GM12878 (cell line): ENCODE data around the gene S100A2. TPM values are rescaled to one million over a fixed set of nuclear protein-coding genes. Genes with fewer than 3 reads are reported as not detected.

Experiments
- ATAC-seq: fragments of 200-7000 bp; cut with Tn5 transposase; 3 replicates; pipeline ENCODE4 v1.9.1; 2020; ENCODE audit warnings: mild to moderate bottlenecking, moderate library complexity
- BruUV-seq: library from RNA; stranded (reverse); fragments of 400-500 nt; replicated peaks from 2 replicates; lab custom pipeline; 2021; lab: Mats Ljungman, UMichigan
- CTCF ChIA-PET: fragments of 300-600 bp; sonication (Branson Sonifier 250); formaldehyde crosslinking; extraction: SDS; loops from one replicate; lab custom pipeline; 2021; ENCODE audit warnings: inconsistent platforms; lab: Yijun Ruan, JAX
- POLR2A ChIA-PET: fragments of 350-600 bp; formaldehyde crosslinking; extraction: SDS; loops from one replicate; lab custom pipeline; 2021; ENCODE audit warnings: inconsistent platforms; lab: Charles Lee
- RAD21 ChIA-PET: fragments of 300-600 bp; sonication (Branson Sonifier 250); formaldehyde crosslinking; loops from one replicate; lab custom pipeline; 2023; ENCODE audit warnings: antibody characterized with exemption; ENCODE audit not compliant: unreplicated experiment; lab: Charles Lee
- SMC1A ChIA-PET: fragments of 300-600 bp; sonication (Branson Sonifier 250); formaldehyde crosslinking; loops from one replicate; lab custom pipeline; 2023; ENCODE audit not compliant: unreplicated experiment, uncharacterized antibody; lab: Charles Lee
- DNase-seq: peaks from one replicate; pipeline ENCODE4 v3.0.0-alpha.2; 2011; ENCODE audit warnings: low read depth, low spot score
- FAIRE-seq: peaks from 3 replicates; lab custom pipeline; 2011; peaks lifted over from hg19 to GRCh38; lab: Jason Lieb, UNC
- H2AFZ ChIP-seq: 2 replicates; pipeline ENCODE4 v1.6.0; 2011; ENCODE audit warnings: low read depth, low read length, control low read depth; ENCODE audit not compliant: control insufficient read depth
- H3K27ac ChIP-seq: 2 replicates; pipeline ENCODE4 v1.5.1; 2011; ENCODE audit warnings: control low read depth; ENCODE audit not compliant: control insufficient read depth, insufficient read depth
- H3K27me3 ChIP-seq, 2 experiments: replicated peaks in 1 of 2; 2 replicates each; pipeline versions ENCODE4 v1.6.0 to v1.6.1; 2011; ENCODE audit warnings: low read length in 1 of 2; ENCODE audit not compliant: control insufficient read depth in 2 of 2, insufficient read depth in 2 of 2
- H3K36me3 ChIP-seq, 2 experiments: 2 replicates each; pipeline ENCODE4 v1.5.1; 2011; ENCODE audit warnings: low read length in 1 of 2; ENCODE audit not compliant: control insufficient read depth in 2 of 2, insufficient read depth in 2 of 2
- H3K4me1 ChIP-seq: 2 replicates; pipeline ENCODE4 v1.6.1; 2011; ENCODE audit warnings: mild to moderate bottlenecking, low read length, moderate library complexity, mixed read lengths; ENCODE audit not compliant: control insufficient read depth, insufficient read depth
- H3K4me2 ChIP-seq: 2 replicates; pipeline ENCODE4 v1.6.0; 2011; ENCODE audit warnings: control low read depth; ENCODE audit not compliant: control insufficient read depth, insufficient read depth
- H3K4me3 ChIP-seq: fragments of 200-600 bp; sonication (generic); 2 replicates; pipeline ENCODE4 v1.5.1; 2016
- H3K79me2 ChIP-seq: 2 replicates; pipeline ENCODE4 v1.6.0; 2011; ENCODE audit warnings: low read length; ENCODE audit not compliant: control insufficient read depth, insufficient read depth
- H3K9ac ChIP-seq: 2 replicates; pipeline ENCODE4 v1.8.0; 2011; ENCODE audit warnings: low read length, control low read depth, mixed read lengths; ENCODE audit not compliant: control insufficient read depth, insufficient read depth
- H3K9me3 ChIP-seq: replicated peaks from 3 replicates; pipeline ENCODE4 v1.5.1; 2011; ENCODE audit warnings: mild to moderate bottlenecking, low read length; ENCODE audit not compliant: control insufficient read depth, insufficient read depth
- H4K20me1 ChIP-seq: 2 replicates; pipeline ENCODE4 v1.6.0; 2011; ENCODE audit not compliant: control insufficient read depth, insufficient read depth
- BRCA1 ChIP-seq: IDR thresholded peaks from 2 replicates; pipeline ENCODE4 v1.6.1; 2011; ENCODE audit warnings: low read depth, low read length, improper control_type of control experiment
- CEBPZ ChIP-seq: fragments of 150-350 bp; IDR thresholded peaks from 2 replicates; pipeline ENCODE4 v1.6.1; 2016; ENCODE audit warnings: low read depth, low read length
- E2F4 ChIP-seq: IDR thresholded peaks from 2 replicates; pipeline ENCODE4 v1.6.1; 2012; ENCODE audit warnings: low read depth, low read length, improper control_type of control experiment
- MYC ChIP-seq: IDR thresholded peaks from 2 replicates; pipeline ENCODE4 v1.6.1; 2011; ENCODE audit warnings: mild to moderate bottlenecking, low read length, moderate library complexity, inconsistent platforms; ENCODE audit not compliant: insufficient read depth, insufficient replicate concordance, insufficient read length, severe bottlenecking
- SMC3 ChIP-seq: IDR thresholded peaks from 2 replicates; pipeline ENCODE4 v1.6.1; 2011; ENCODE audit warnings: low read length, improper control_type of control experiment, borderline replicate concordance
- USF2 ChIP-seq: IDR thresholded peaks from 2 replicates; pipeline ENCODE4 v1.6.1; 2011; ENCODE audit warnings: low read depth, low read length, improper control_type of control experiment, borderline replicate concordance
- ZNF384 ChIP-seq: IDR thresholded peaks from 2 replicates; pipeline ENCODE4 v1.6.1; 2012; ENCODE audit warnings: low read depth, mild to moderate bottlenecking, low read length, improper control_type of control experiment, borderline replicate concordance
- WGBS: methylation state at CpG from one replicate; pipeline ENCODE4 v1.1.6; 2016; ENCODE audit warnings: low lambda C conversion rate; ENCODE audit not compliant: insufficient replicate concordance, insufficient coverage; ENCODE audit errors: missing lambda C conversion rate; 5-methylcytosine and 5-hydroxymethylcytosine counted together
- in situ Hi-C: fragments of 300-500 bp; cut with MboI; formaldehyde crosslinking; loops from 9 replicates; pipeline ENCODE4 v1.14.3; 2018; ENCODE audit warnings: mixed read lengths
- intact Hi-C: fragments of 100-400 bp; cut with micrococcal nuclease; formaldehyde crosslinking; loops from one replicate; pipeline ENCODE4 v1.14.2; 2022; ENCODE audit not compliant: unreplicated experiment
- polyA plus RNA-seq, 11 experiments: library from polyadenylated mRNA; depleted of rRNA in 4 of 11; unstranded in 6 of 11; stranded (reverse) in 5 of 11; fragments of >200 nt; fragmentation: Nextera tagmentation in 4 of 11; fragmentation: Illumina TruSeq in 1 of 11; extraction: Ambion mirVana in 4 of 11; extraction: Trizol in 1 of 11; gene quantifications; 1 replicate in 1 of 11; 2 replicates in 10 of 11; pipeline versions ENCODE4 v1.2.1 to v1.2.3, GENCODE V29; 2011 to 2016; ENCODE audit warnings: inconsistent platforms in 2 of 11, missing spikeins in 2 of 11, low read depth in 1 of 11
- total RNA-seq, 4 experiments: library from RNA; depleted of rRNA in 3 of 4; stranded (reverse); fragments of >200 nt in 3 of 4; fragmentation: Illumina TruSeq in 1 of 4; extraction: Trizol in 1 of 4; gene quantifications; 2 replicates each; pipeline versions ENCODE4 v1.2.1 to v1.2.3, GENCODE V29; 2013 to 2021

The S100A2 gene
- total and polyA plus RNA-seq, 10 of the 15 experiments (the other 5 are each of a cell fraction or from before 2014, with no cell fraction given), result 0.11 to 1.5 (median 0.59) TPM; not detected in 2

- TF ChIP-seq E2F4, result no peak
- no peak for TF ChIP-seq ZNF384
- TF ChIP-seq CEBPZ, result no peak
- TF ChIP-seq BRCA1, result no peak
- TF ChIP-seq USF2, result no peak
- TF ChIP-seq MYC, result no peak
- TF ChIP-seq SMC3, result no peak
- no peak overlapping the region for H3K4me3 ChIP-seq
These were observed 19.3 kb downstream of the S100A2 start for GRCh38 chr1:153546371-153546770.

More at GRCh38 chr1:153546371-153546770, 19.3 kb downstream of the S100A2 start:
- H3K79me2 ChIP-seq, result no peaks in the 10 kb centered on the region
- no peaks in the 10 kb centered on the region for H3K27me3 ChIP-seq
- no peak overlapping the region for H3K27ac ChIP-seq
- BruUV-seq, result no TSS peak
- no peak for FAIRE-seq
- ChIA-PET CTCF (interaction anchor here (0.6 to 4.3 kb wide), 6 partner anchors 12 to 85 kb away, joined by 3 to 46 read pairs (median 9); partner anchors contain the start of gene S100A6), POLR2A (interaction anchor here (0.8 to 4.1 kb wide), 4 partner anchors 9 to 19 kb away, joined by 6 to 34 read pairs (median 18); partner anchors contain the start of genes S100A2 and S100A6), SMC1A (interaction anchor here (0.7 to 3.4 kb wide), 7 partner anchors 10 to 204 kb away, joined by 3 to 18 read pairs (median 5); partner anchors contain the start of genes S100A2 and S100A6), RAD21 (interaction anchor here (3.5 kb wide), 1 partner anchor 12 kb away, joined by 38 read pairs; the partner anchor contains the start of gene S100A6)
- H3K36me3 ChIP-seq, result no peaks in the 10 kb centered on the region
- H3K4me2 ChIP-seq, result no peak overlapping the region
- intact Hi-C loops (no loop called here), in situ Hi-C loops (no loop called here)
- peaks cover 15% of the 10 kb centered on the region for H3K4me1 ChIP-seq
- no peak for ATAC-seq
- no peak overlapping the region for H2AFZ ChIP-seq
- DNase-seq, result no peak
- H3K9ac ChIP-seq, result no peak overlapping the region
- 19% methylated on average over 8 of the region's 8 CpGs for WGBS
- no peaks in the 10 kb centered on the region for H4K20me1 ChIP-seq
- H3K9me3 ChIP-seq, result no peaks in the 10 kb centered on the region
